ENCODE data around the gene RABEPK.

- TF ChIP-seq EZH2 (IDR thresholded peaks at IDR 0.05; ENCODE audit: insufficient read depth, poor library complexity, severe bottlenecking) (no peak), EZH2phosphoT487 (IDR thresholded peaks at IDR 0.05; ENCODE audit: insufficient read depth, low read depth) (no peak)
Measured at GRCh38 chr9:125156551-125156950, 43.8 kb upstream of the RABEPK start.
